SK-N-SH (cell line): ENCODE measurements around the gene MYO18B. TPM values are rescaled to one million over a fixed set of nuclear protein-coding genes. Genes with fewer than 3 reads are reported as not detected.

Experiments
- CTCF ChIA-PET: fragments of 300-600, 350-600 bp; formaldehyde crosslinking; extraction: SDS; loops from one replicate; lab custom pipeline; 2021; lab: Yijun Ruan, JAX
- POLR2A ChIA-PET: fragments of 350-600 bp; sonication (Branson Sonifier 250); formaldehyde crosslinking; extraction: SDS; loops from one replicate; lab custom pipeline; 2020; ENCODE audit warnings: antibody characterized with exemption, inconsistent platforms; lab: Yijun Ruan, JAX
- DNase-seq: peaks from one replicate; pipeline ENCODE4 v3.0.0; 2012
- H2AFZ ChIP-seq: fragments of 200-600 bp; sonication (generic); 2 replicates; pipeline ENCODE4 v1.8.1; 2016; ENCODE audit warnings: antibody characterized with exemption, mild to moderate bottlenecking, low read depth
- H3F3A ChIP-seq: fragments of 200-600 bp; sonication (generic); replicated peaks from 2 replicates; pipeline ENCODE3; 2016; ENCODE audit warnings: antibody characterized with exemption, mild to moderate bottlenecking; ENCODE audit not compliant: insufficient read depth
- H3K27ac ChIP-seq, 2 experiments: fragments of 200-500 bp in 1 of 2; fragments of 200-600 bp in 1 of 2; sonication (Bioruptor generic) in 1 of 2; sonication (generic), shearing (Covaris generic) in 1 of 2; 2 replicates each; pipeline versions ENCODE4 v1.5.1 to v1.6.1; 2014 to 2016; ENCODE audit warnings: low read depth in 2 of 2, inconsistent platforms in 1 of 2, low read length in 1 of 2, mild to moderate bottlenecking in 1 of 2, mixed read lengths in 1 of 2
- H3K27me3 ChIP-seq: fragments of 200-600 bp; sonication (generic), shearing (Covaris generic); 2 replicates; pipeline ENCODE4 v1.6.1; 2016; ENCODE audit warnings: mixed run types; ENCODE audit not compliant: insufficient read depth
- H3K36me3 ChIP-seq, 2 experiments: fragments of 200-500 bp in 1 of 2; fragments of 200-600 bp in 1 of 2; sonication (Bioruptor generic) in 1 of 2; sonication (generic) in 1 of 2; replicated peaks in 1 of 2; 2 replicates each; pipeline versions ENCODE3 to v1.5.1; 2014 to 2016; ENCODE audit warnings: low read length in 1 of 2, mild to moderate bottlenecking in 1 of 2; ENCODE audit not compliant: insufficient read depth in 2 of 2, control insufficient read depth in 1 of 2
- H3K4me1 ChIP-seq, 2 experiments: fragments of 200-500 bp in 1 of 2; fragments of 200-600 bp in 1 of 2; sonication (Bioruptor generic) in 1 of 2; sonication (generic), shearing (Covaris generic) in 1 of 2; 2 replicates each; pipeline versions ENCODE4 v1.5.1 to v1.6.1; 2014 to 2016; ENCODE audit warnings: low read depth in 1 of 2, low read length in 1 of 2, mixed run types in 1 of 2; ENCODE audit not compliant: insufficient read depth in 2 of 2, control insufficient read depth in 1 of 2
- H3K4me2 ChIP-seq: fragments of 200-600 bp; sonication (generic), shearing (Covaris generic); 2 replicates; pipeline ENCODE4 v1.6.1; 2017; ENCODE audit warnings: mixed run types
- H3K4me3 ChIP-seq, 2 experiments: fragments of 200-500 bp in 1 of 2; fragments of 200-600 bp in 1 of 2; sonication (Bioruptor generic) in 1 of 2; sonication (generic), shearing (Covaris generic) in 1 of 2; 2 replicates each; pipeline versions ENCODE4 v1.5.1 to v1.8.1; 2014 to 2016; ENCODE audit warnings: low read depth in 2 of 2, inconsistent platforms in 1 of 2, low read length in 1 of 2, mild to moderate bottlenecking in 1 of 2, mixed read lengths in 1 of 2, moderate library complexity in 1 of 2
- H3K79me2 ChIP-seq: fragments of 200-600 bp; sonication (generic); 2 replicates; pipeline ENCODE4 v1.8.1; 2017; ENCODE audit warnings: mild to moderate bottlenecking; ENCODE audit not compliant: insufficient read depth
- H3K9ac ChIP-seq: fragments of 200-600 bp; sonication (generic); 2 replicates; pipeline ENCODE4 v1.6.1; 2017; ENCODE audit warnings: mixed run types
- H3K9me2 ChIP-seq: fragments of 200-600 bp; sonication (generic); 2 replicates; pipeline ENCODE4 v1.6.1; 2017; ENCODE audit warnings: mixed run types
- H3K9me3 ChIP-seq: fragments of 200-600 bp; sonication (generic); 2 replicates; pipeline ENCODE4 v1.6.1; 2017; ENCODE audit warnings: mixed run types, mild to moderate bottlenecking, moderate library complexity
- H4K20me1 ChIP-seq: fragments of 200-600 bp; sonication (generic); 2 replicates; pipeline ENCODE4 v1.6.1; 2017; ENCODE audit warnings: mild to moderate bottlenecking, mixed run types; ENCODE audit not compliant: insufficient read depth
- ELF1 ChIP-seq: IDR thresholded peaks from 2 replicates; pipeline ENCODE4 v1.4.0; 2012
- EP300 ChIP-seq, 2 experiments: IDR thresholded peaks; 2 replicates each; pipeline versions ENCODE4 v1.4.0 to v1.6.1; 2012; ENCODE audit warnings: borderline replicate concordance in 1 of 2, low read depth in 1 of 2, low read length in 1 of 2
- EZH2phosphoT487 ChIP-seq: fragments of 200-600 bp; sonication (generic); IDR thresholded peaks from 2 replicates; pipeline ENCODE4 v1.6.1; 2017; ENCODE audit warnings: low read depth, mixed run types, mild to moderate bottlenecking, antibody characterized with exemption, moderate library complexity, borderline replicate concordance
- GATA2 ChIP-seq: sonication (generic); formaldehyde crosslinking; IDR thresholded peaks from 2 replicates; pipeline ENCODE4 v1.5.0; 2020; ENCODE audit warnings: mild to moderate bottlenecking, missing genetic modification reagents
- MXI1 ChIP-seq: IDR thresholded peaks from 2 replicates; pipeline ENCODE4 v1.6.1; 2012; ENCODE audit warnings: mild to moderate bottlenecking, low read depth, low read length, improper control_type of control experiment
- RCOR1 ChIP-seq: fragments of 150-350 bp; IDR thresholded peaks from 2 replicates; pipeline ENCODE4 v1.6.1; 2017; ENCODE audit warnings: antibody characterized with exemption, low read length
- RFX5 ChIP-seq: IDR thresholded peaks from 2 replicates; pipeline ENCODE4 v1.6.1; 2012; ENCODE audit warnings: mild to moderate bottlenecking, improper control_type of control experiment, low read length
- TCF12 ChIP-seq: IDR thresholded peaks from 2 replicates; pipeline ENCODE4 v1.4.0; 2012
- WGBS: methylation state at CpG from one replicate; pipeline ENCODE4 v1.1.6; 2017; ENCODE audit warnings: low lambda C conversion rate; 5-methylcytosine and 5-hydroxymethylcytosine counted together
- polyA plus RNA-seq, 3 experiments: library from polyadenylated mRNA; depleted of rRNA; stranded (reverse); fragments of >200 nt; gene quantifications; 2 replicates each; pipeline ENCODE4 v1.2.3, GENCODE V29; 2012
- TF ChIP-seq, protein P1 (sequence below): IDR thresholded peaks from 2 replicates; pipeline ENCODE4; 2012
- TF ChIP-seq, protein P2 (sequence below): fragments of 150-350 bp; IDR thresholded peaks from 2 replicates; pipeline ENCODE4 v1.6.1; 2017; ENCODE audit warnings: antibody characterized with exemption, low read length, low read depth, borderline replicate concordance
- TF ChIP-seq, protein P3 (sequence below): IDR thresholded peaks from 2 replicates; pipeline ENCODE4 v1.4.0; 2012; ENCODE audit warnings: low read depth, borderline replicate concordance

The MYO18B gene
- polyA plus RNA-seq, 1 of the 3 experiments (the other 2 are of a cell fraction): 0.05 TPM

DNA sequence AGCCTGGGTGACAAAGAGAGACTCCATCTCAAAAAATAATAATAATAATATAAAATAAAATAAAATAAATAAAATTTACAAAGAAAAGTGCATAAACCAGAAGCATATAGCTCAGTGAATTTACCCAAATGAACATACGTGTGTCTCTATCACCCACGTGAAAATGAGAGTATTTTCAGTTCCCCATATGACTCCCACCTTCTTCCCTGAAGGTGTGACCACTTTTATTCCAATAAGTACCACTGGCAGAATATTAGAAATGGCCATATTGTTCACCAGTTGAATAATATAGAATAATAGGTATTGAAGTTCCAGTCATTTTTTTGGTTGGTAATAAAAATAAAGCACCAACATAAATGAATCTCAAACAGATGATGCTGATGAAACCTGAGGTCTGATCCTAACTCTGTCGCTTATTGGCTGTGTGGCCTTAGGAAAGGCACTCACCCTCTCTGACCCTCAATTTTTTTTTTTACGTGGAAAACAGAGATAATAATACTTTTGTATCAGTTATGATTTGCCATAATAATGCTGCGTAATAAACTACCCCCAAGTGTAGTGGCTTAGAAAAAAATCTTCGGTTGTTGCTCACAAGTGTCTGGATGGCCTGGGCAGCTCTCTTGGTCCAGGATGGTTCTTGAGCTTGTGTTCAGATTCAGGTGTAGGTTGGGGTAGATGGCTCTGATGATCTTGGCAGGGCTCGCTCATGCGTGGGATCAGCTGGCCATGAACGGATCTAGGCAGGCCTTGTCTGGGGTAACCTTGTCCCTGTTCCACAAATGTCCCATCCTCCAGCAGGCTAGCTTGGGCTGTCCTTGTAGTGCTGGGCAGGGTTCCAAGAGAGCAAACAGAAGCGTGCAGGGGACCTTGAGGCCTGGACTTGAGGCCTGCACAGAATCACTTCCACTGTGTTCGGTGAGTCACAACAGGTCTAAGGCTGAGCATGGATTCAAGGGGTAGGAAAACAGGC, 88.1 kb downstream of the MYO18B start (continued):
- no peak for TF ChIP-seq RFX5
- no peak for TF ChIP-seq EZH2phosphoT487
- no peak for TF ChIP-seq EP300 (IDR thresholded peaks at IDR 0.05; ENCODE audit: borderline replicate concordance in 1 of 2, low read depth in 1 of 2, low read length in 1 of 2)
- TF ChIP-seq, protein P1, sequence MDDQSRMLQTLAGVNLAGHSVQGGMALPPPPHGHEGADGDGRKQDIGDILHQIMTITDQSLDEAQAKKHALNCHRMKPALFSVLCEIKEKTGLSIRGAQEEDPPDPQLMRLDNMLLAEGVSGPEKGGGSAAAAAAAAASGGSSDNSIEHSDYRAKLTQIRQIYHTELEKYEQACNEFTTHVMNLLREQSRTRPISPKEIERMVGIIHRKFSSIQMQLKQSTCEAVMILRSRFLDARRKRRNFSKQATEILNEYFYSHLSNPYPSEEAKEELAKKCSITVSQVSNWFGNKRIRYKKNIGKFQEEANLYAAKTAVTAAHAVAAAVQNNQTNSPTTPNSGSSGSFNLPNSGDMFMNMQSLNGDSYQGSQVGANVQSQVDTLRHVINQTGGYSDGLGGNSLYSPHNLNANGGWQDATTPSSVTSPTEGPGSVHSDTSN: no peak

DNA sequence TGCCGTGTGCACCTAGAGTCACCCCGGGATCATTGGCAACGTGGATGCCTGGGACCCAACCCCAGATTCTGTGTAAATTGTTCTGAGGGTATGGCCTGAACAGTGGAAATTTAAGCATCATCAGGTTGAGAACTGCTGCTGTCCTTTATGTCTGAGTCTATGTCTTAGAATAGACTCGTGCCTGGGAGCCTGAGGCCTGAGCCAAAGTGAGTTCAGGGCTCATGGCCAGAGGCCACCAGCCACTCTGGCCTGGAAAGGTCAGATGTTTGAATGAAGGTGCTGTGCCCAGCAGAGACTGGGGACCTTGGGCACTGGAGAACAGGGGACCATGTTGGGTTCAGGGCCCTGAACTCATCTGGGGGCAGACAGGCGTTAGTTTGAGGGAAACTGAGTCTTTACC, 91.1 kb downstream of the MYO18B start:
- Histone ChIP-seq H3F3A (no peaks in the 10 kb centered on the region), H3K36me3 (no peaks in the 10 kb centered on the region), H3K79me2 (no peaks in the 10 kb centered on the region), H3K9ac (no peak overlapping the region), H3K4me2 (no peak overlapping the region), H2AFZ (no peak overlapping the region), H3K27ac (no peak overlapping the region), H3K27me3 (no peaks in the 10 kb centered on the region), H3K4me3 (no peak overlapping the region), H3K9me3 (no peaks in the 10 kb centered on the region), H4K20me1 (no peaks in the 10 kb centered on the region), H3K4me1 (no peaks in the 10 kb centered on the region), H3K9me2 (no peaks in the 10 kb centered on the region)
- ChIA-PET POLR2A (no interaction called here), CTCF (no interaction called here)
- no peak for DNase-seq
- TF ChIP-seq, protein P1: no peak
- no peak for TF ChIP-seq EP300 (IDR thresholded peaks at IDR 0.05; ENCODE audit: borderline replicate concordance in 1 of 2, low read depth in 1 of 2, low read length in 1 of 2)
- no peak for TF ChIP-seq TCF12
- TF ChIP-seq MXI1: no peak
- no peak for TF ChIP-seq ELF1
- no peak for TF ChIP-seq GATA2 (CRISPR knock-in tag)
- TF ChIP-seq RCOR1: no peak
- TF ChIP-seq, protein P2, sequence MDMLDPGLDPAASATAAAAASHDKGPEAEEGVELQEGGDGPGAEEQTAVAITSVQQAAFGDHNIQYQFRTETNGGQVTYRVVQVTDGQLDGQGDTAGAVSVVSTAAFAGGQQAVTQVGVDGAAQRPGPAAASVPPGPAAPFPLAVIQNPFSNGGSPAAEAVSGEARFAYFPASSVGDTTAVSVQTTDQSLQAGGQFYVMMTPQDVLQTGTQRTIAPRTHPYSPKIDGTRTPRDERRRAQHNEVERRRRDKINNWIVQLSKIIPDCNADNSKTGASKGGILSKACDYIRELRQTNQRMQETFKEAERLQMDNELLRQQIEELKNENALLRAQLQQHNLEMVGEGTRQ: no peak
- TF ChIP-seq, protein P3, sequence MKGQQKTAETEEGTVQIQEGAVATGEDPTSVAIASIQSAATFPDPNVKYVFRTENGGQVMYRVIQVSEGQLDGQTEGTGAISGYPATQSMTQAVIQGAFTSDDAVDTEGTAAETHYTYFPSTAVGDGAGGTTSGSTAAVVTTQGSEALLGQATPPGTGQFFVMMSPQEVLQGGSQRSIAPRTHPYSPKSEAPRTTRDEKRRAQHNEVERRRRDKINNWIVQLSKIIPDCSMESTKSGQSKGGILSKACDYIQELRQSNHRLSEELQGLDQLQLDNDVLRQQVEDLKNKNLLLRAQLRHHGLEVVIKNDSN: no peak
- WGBS: 34% methylated on average over 5 of the region's 5 CpGs
